GM23248 (cell line): Measurements from ENCODE around the gene CASP5. TPM values are rescaled to one million over a fixed set of nuclear protein-coding genes. Genes with fewer than 3 reads are reported as not detected.
"Not testable (repeated sequence)": the region's sequence is repeated elsewhere in the genome, so short reads cannot be mapped to it uniquely, and the experiment has no call there.

ENCODE experiments used
- DNase-seq: peaks from one replicate; pipeline ENCODE4 v3.0.0-alpha.2; 2015
- H2AFZ ChIP-seq: fragments of 200-600 bp; sonication (generic); 2 replicates; pipeline ENCODE4 v1.6.1; 2016; ENCODE audit warnings: antibody characterized with exemption
- H3F3A ChIP-seq: fragments of 200-600 bp; sonication (generic); 2 replicates; pipeline ENCODE4 v1.6.1; 2016; ENCODE audit warnings: mild to moderate bottlenecking, antibody characterized with exemption, mixed run types; ENCODE audit not compliant: insufficient read depth
- H3K27ac ChIP-seq: fragments of 200-600 bp; sonication (generic); 2 replicates; pipeline ENCODE4 v1.5.1; 2016; ENCODE audit warnings: mild to moderate bottlenecking
- H3K27me3 ChIP-seq: fragments of 200-600 bp; sonication (generic); replicated peaks from 2 replicates; pipeline ENCODE4 v1.6.1; 2016; ENCODE audit warnings: mild to moderate bottlenecking; ENCODE audit not compliant: insufficient read depth
- H3K36me3 ChIP-seq: fragments of 200-600 bp; sonication (generic); 2 replicates; pipeline ENCODE4 v1.6.1; 2016; ENCODE audit warnings: low read depth, mild to moderate bottlenecking
- H3K4me1 ChIP-seq: fragments of 200-600 bp; sonication (generic); 2 replicates; pipeline ENCODE4 v1.6.1; 2016; ENCODE audit warnings: mild to moderate bottlenecking; ENCODE audit not compliant: insufficient read depth
- H3K4me2 ChIP-seq: fragments of 200-600 bp; sonication (generic); one replicate; pipeline ENCODE4 v1.6.1; 2016; ENCODE audit warnings: mild to moderate bottlenecking; ENCODE audit not compliant: unreplicated experiment
- H3K4me3 ChIP-seq: fragments of 200-600 bp; sonication (generic); 2 replicates; pipeline ENCODE4 v1.5.1; 2016; ENCODE audit warnings: mild to moderate bottlenecking
- H3K79me2 ChIP-seq: fragments of 200-600 bp; sonication (generic); 2 replicates; pipeline ENCODE4 v1.6.1; 2016; ENCODE audit warnings: mild to moderate bottlenecking; ENCODE audit not compliant: insufficient read depth
- H3K9ac ChIP-seq: fragments of 200-600 bp; sonication (generic); 2 replicates; pipeline ENCODE4 v1.6.1; 2016; ENCODE audit warnings: mild to moderate bottlenecking
- H3K9me2 ChIP-seq: fragments of 200-600 bp; sonication (generic); 2 replicates; pipeline ENCODE4 v1.6.1; 2016; ENCODE audit warnings: mixed run types, mild to moderate bottlenecking, moderate library complexity; ENCODE audit not compliant: insufficient read depth
- H3K9me3 ChIP-seq: fragments of 200-600 bp; sonication (generic); one replicate; pipeline ENCODE4 v1.6.1; 2017; ENCODE audit warnings: low read depth
- H4K20me1 ChIP-seq: fragments of 200-600 bp; sonication (generic); 2 replicates; pipeline ENCODE4 v1.6.0; 2016; ENCODE audit not compliant: insufficient read depth
- EZH2 ChIP-seq: fragments of 200-600 bp; sonication (generic); IDR thresholded peaks from 2 replicates; pipeline ENCODE4 v1.6.1; 2018; ENCODE audit warnings: antibody characterized with exemption, mild to moderate bottlenecking; ENCODE audit not compliant: insufficient read depth, poor library complexity, severe bottlenecking
- EZH2phosphoT487 ChIP-seq: fragments of 200-600 bp; sonication (generic); IDR thresholded peaks from 2 replicates; pipeline ENCODE4 v1.6.1; 2018; ENCODE audit warnings: antibody characterized with exemption, moderate library complexity, mild to moderate bottlenecking, low read depth; ENCODE audit not compliant: insufficient read depth
- WGBS, 2 experiments: methylation state at CpG; one replicate each; pipeline ENCODE4 v1.1.6; 2015 to 2017; ENCODE audit warnings: low lambda C conversion rate in 2 of 2, low coverage in 1 of 2; ENCODE audit errors: missing lambda C conversion rate in 2 of 2; 5-methylcytosine and 5-hydroxymethylcytosine counted together
- in situ Hi-C: fragments of 300-500 bp; cut with MboI; formaldehyde crosslinking; loops from 2 replicates; pipeline ENCODE4 v1.15.0; 2020
- polyA plus RNA-seq: library from polyadenylated mRNA; unstranded; fragments of >200 nt; fragmentation: Nextera tagmentation; extraction: Ambion mirVana; gene quantifications from 2 replicates; pipeline ENCODE4 v1.2.1, GENCODE V29; 2016
- total RNA-seq: library from RNA; depleted of rRNA; stranded (reverse); fragments of >200 nt; shearing (Covaris generic); gene quantifications from 2 replicates; pipeline ENCODE4 v1.2.3, GENCODE V29; 2014

The CASP5 gene
- total and polyA plus RNA-seq, 2 experiments from 2014 or later = not detected

- TF ChIP-seq EZH2phosphoT487 (no peak), EZH2 (no peak)
- Histone ChIP-seq H3F3A (peaks cover 9% of the 10 kb centered on the region; the same call in 1 of the 2 replicates), H3K36me3 (no peaks in the 10 kb centered on the region), H3K27me3 (no peaks in the 10 kb centered on the region), H3K27ac (no peak overlapping the region), H3K4me2 (no peak overlapping the region), H4K20me1 (no peaks in the 10 kb centered on the region), H3K9ac (no peak overlapping the region), H3K4me1 (peaks cover 8% of the 10 kb centered on the region), H3K9me3 (no peaks in the 10 kb centered on the region), H2AFZ (no peak overlapping the region), H3K4me3 (no peak overlapping the region), H3K9me2 (no peaks in the 10 kb centered on the region), H3K79me2 (no peaks in the 10 kb centered on the region)
- no peak for DNase-seq
- 75 to 81% methylated on average over 2 of the region's 2 CpGs for WGBS, 2 experiments
- in situ Hi-C loops = no loop called here
These were observed 28.6 kb upstream of the CASP5 start for GRCh38 chr11:105051559-105051958.

- Histone ChIP-seq H3K27me3 (no peaks in the 10 kb centered on the region), H3K4me2 (no peak overlapping the region), H3K79me2 (no peaks in the 10 kb centered on the region), H3K9me2 (no peaks in the 10 kb centered on the region), H3K36me3 (no peaks in the 10 kb centered on the region), H3K9me3 (no peaks in the 10 kb centered on the region), H3K27ac (no peak overlapping the region), H3K9ac (no peak overlapping the region), H3K4me1 (peaks cover 21% of the 10 kb centered on the region), H3K4me3 (no peak overlapping the region), H2AFZ (no peak overlapping the region), H4K20me1 (no peaks in the 10 kb centered on the region), H3F3A (peaks cover 12% of the 10 kb centered on the region)
- no peak for DNase-seq
- in situ Hi-C loops = no loop called here
- 100% methylated on average over 1 of the region's 1 CpG for WGBS, 2 experiments
- TF ChIP-seq EZH2 = no peak
- no peak for TF ChIP-seq EZH2phosphoT487
These were observed 26.5 kb upstream of the CASP5 start for GRCh38 chr11:105049481-105049880.

GRCh38 chr11:105046898-105047579 is 24.1 kb upstream of the CASP5 start:
- Histone ChIP-seq H3K4me2 (peak overlapping the region; percentile 66), H3K27ac (peak overlapping the region; percentile 80), H3K9me3 (no peaks in the 10 kb centered on the region), H3K9me2 (no peaks in the 10 kb centered on the region), H3K36me3 (no peaks in the 10 kb centered on the region), H3K27me3 (no peaks in the 10 kb centered on the region), H3K9ac (peak overlapping the region; percentile 33), H2AFZ (no peak overlapping the region; the same call in 1 of the 2 replicates), H4K20me1 (no peaks in the 10 kb centered on the region), H3K79me2 (no peaks in the 10 kb centered on the region), H3K4me3 (peak overlapping the region; percentile 38), H3F3A (peaks cover 12% of the 10 kb centered on the region), H3K4me1 (peaks cover 21% of the 10 kb centered on the region)
- TF ChIP-seq EZH2 = no peak
- TF ChIP-seq EZH2phosphoT487 = 0 out of 2 replicates have a peak, but pooled peaks have one; percentile 56
- DNase-seq = peak; percentile 96
- 2 to 3% methylated on average over 8 of the region's 8 CpGs for WGBS, 2 experiments
- in situ Hi-C loops = no loop called here

GRCh38 chr11:105045676-105046296 is 22.8 kb upstream of the CASP5 start:
- no peak overlapping the region for H3K4me3 ChIP-seq

GRCh38 chr11:105044557-105045524 is 21.9 kb upstream of the CASP5 start, which contains the start of gene CARD16:
Gene CARD16, minus strand, starts transcription at chr11:105045335. Its CDS starts 38 bp downstream, at chr11:105045297.
- in situ Hi-C loops, H3K9me3 ChIP-seq, H3K9me2 ChIP-seq, H3K79me2 ChIP-seq, H3K4me3 ChIP-seq, H3K36me3 ChIP-seq, H3K9ac ChIP-seq, H3K27me3 ChIP-seq, H4K20me1 ChIP-seq: not testable (repeated sequence)
- DNase-seq = peak; percentile 31
- 89% methylated on average over 5 of the region's 5 CpGs for WGBS, 2 experiments
- peaks cover 21% of the 10 kb centered on the region for H3K4me1 ChIP-seq
- peak within 1 kb of the TSS; percentile 36 for H3K4me2 ChIP-seq
- peaks cover 12% of the 10 kb centered on the region for H3F3A ChIP-seq
- peak within 1 kb of the TSS; percentile 80; the same call in 1 of the 2 replicates for H3K27ac ChIP-seq
- H2AFZ ChIP-seq = 0 out of 2 replicates have a peak within 1 kb of the TSS, but pooled peaks have one; percentile 20

More at GRCh38 chr11:105045676-105046296, 22.8 kb upstream of the CASP5 start:
- Histone ChIP-seq H3K79me2 (no peaks in the 10 kb centered on the region), H2AFZ (0 out of 2 replicates have a peak overlapping the region, but pooled peaks have one; percentile 20), H3K27ac (peak overlapping the region; percentile 80; the same call in 1 of the 2 replicates), H3K9me3 (no peaks in the 10 kb centered on the region), H3K4me1 (peaks cover 21% of the 10 kb centered on the region), H3K4me2 (peak overlapping the region; percentile 36), H3F3A (peaks cover 12% of the 10 kb centered on the region), H3K36me3 (no peaks in the 10 kb centered on the region), H3K9me2 (no peaks in the 10 kb centered on the region), H3K9ac (no peak overlapping the region), H4K20me1 (no peaks in the 10 kb centered on the region), H3K27me3 (no peaks in the 10 kb centered on the region)
- no peak for TF ChIP-seq EZH2phosphoT487
- no peak for TF ChIP-seq EZH2
- in situ Hi-C loops = no loop called here
- WGBS, 2 experiments = 28 to 31% methylated on average over 5 of the region's 5 CpGs
- DNase-seq = peak; percentile 62
